GM13976 (cell line): ENCODE measurements around the gene COL4A2.

Experiments
- DNase-seq: peaks from one replicate; pipeline ENCODE4 v3.0.0; 2012; ENCODE audit warnings: low spot score
- CTCF ChIP-seq: IDR thresholded peaks from 2 replicates; pipeline ENCODE4 v1.5.1; 2012; ENCODE audit warnings: borderline replicate concordance, mild to moderate bottlenecking; ENCODE audit not compliant: insufficient read depth; ENCODE audit errors: extremely low read depth, missing control alignments, control extremely low read depth
- in situ Hi-C: fragments of 300-500 bp; cut with MboI; formaldehyde crosslinking; loops from one replicate; pipeline ENCODE4 v1.12.0; 2022; ENCODE audit warnings: low sequenced_read_pairs, mixed read lengths, inconsistent platforms; ENCODE audit not compliant: unreplicated experiment

The COL4A2 gene

DNA sequence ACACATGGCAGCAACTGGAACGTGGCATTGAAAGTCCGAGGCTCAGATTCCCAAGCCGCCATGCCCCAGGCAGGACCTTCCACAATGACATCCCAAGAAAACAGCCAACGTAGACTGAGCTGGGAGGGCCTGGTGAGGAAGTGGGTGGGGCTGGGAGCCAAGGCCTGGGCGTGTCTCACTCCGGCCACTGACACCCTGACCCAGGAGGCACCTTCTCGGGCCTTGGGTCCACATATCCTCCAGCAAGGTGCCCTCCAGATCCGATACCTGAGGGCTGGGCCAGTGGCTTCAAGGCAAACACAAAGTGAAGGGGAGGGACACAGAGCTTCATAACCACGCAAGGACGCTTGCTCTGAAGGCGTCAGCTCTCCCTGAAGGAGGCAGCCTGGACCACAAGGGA lies 211.5 kb downstream of the COL4A2 start:
- TF ChIP-seq CTCF: no peak
- in situ Hi-C loops: no loop called here
- DNase-seq: no peak

DNA sequence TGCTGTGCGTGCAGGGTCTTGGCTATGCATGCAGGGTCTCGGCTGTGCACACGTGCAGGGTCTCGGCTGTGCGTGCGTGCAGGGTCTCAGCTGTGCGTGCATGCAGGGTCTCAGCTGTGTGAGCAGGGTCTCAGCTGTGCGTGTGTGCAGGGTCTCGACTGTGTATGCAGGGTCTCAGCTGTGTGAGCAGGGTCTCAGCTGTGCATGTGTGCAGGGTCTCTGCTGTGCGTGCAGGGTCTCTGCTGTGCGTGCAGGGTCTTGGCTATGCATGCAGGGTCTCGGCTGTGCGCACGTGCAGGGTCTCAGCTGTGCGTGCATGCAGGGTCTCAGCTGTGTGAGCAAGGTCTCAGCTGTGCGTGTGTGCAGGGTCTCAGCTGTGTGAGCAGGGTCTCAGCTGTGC lies 212.0 kb downstream of the COL4A2 start:
- no peak for TF ChIP-seq CTCF
- in situ Hi-C loops: no loop called here
- no peak for DNase-seq

GRCh38 chr13:110519506-110519905 lies 212.4 kb downstream of the COL4A2 start:
- in situ Hi-C loops: no loop called here
- no peak for TF ChIP-seq CTCF
- DNase-seq: no peak

- in situ Hi-C loops: no loop called here
- TF ChIP-seq CTCF: no peak
- no peak for DNase-seq
Observed at GRCh38 chr13:110520431-110521295, 213.6 kb downstream of the COL4A2 start.

DNA sequence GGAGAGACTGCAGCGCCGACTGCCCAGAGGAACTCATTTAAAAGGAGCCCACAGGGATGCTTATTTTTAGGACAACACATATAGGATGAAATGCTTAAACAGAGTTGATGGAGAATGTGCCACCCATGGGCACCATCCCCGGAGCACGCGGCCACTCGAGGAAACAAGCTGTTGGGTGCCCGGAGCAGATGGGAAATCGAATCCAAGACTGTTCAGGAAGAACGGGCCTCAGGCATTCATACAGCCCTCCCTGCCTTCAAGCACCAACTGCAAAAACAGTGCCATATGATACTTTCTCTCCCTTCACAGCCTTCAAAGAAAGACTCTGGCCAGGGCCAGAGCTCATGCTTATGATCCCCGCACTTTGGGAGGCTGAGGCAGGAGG lies 214.2 kb downstream of the COL4A2 start:
- DNase-seq: no peak
- TF ChIP-seq CTCF: no peak
- in situ Hi-C loops: no loop called here

DNA sequence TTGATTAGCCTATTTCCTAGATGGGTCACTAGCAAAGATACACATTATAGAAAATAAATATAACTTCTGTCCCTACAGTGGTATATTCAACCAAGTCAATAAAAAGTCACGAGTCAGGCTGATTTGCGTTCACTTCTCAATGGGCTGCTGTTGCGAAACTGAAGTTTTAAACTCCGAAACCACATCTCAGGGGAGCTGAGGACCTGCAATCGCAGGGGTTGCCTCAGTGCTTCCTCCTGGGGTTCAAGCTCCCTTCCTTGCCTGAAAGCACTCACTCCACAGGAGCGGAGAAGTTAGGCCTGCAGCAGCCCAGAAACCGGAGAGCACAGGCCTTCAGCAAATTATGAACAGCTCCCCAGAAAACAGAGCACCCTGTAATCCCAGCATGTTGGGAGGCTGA lies 214.9 kb downstream of the COL4A2 start:
- no peak for TF ChIP-seq CTCF
- DNase-seq: no peak
- in situ Hi-C loops: no loop called here
